Measurements from ENCODE around the gene RASSF3. TPM values are rescaled to one million over a fixed set of nuclear protein-coding genes. Genes with fewer than 3 reads are reported as not detected.

Gene RASSF3
- total RNA-seq, 2 experiments from 2014 or later: 16.3 to 49.9 TPM

DNA sequence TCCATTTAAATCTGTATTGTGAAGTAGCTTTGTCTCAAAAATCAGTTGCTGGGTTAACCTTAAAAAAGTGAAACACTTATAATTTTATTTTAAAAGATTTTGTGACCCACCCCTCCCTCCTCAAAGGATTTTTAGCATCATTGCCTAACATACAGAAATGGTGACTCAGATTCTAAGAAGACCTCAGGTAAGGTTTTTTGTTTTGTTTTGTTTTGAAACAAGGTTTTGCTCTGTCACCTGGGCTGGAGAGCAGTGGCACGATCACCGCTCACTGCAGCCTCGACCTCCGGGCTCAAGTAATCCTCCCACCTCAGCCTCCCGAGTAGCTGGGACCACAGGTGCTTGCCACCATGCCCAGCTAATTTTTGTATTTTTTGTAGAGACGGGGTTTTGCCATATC, 74.8 kb downstream of the RASSF3 start:
- intact Hi-C loops (cut with micrococcal nuclease; ENCODE audit: unreplicated experiment): no loop called here
- Histone ChIP-seq H3K9me2 (ENCODE audit: insufficient read depth, low read length) (no peaks in the 10 kb centered on the region), H2AFZ (ENCODE audit: low read length) (no peak overlapping the region), H3K27ac (ENCODE audit: low read depth, low read length, poor library complexity, severe bottlenecking) (no peak overlapping the region), H3K79me2 (ENCODE audit: insufficient read depth, low read depth, low read length) (peaks cover 27% of the 10 kb centered on the region; the same call in 1 of the 2 replicates), H4K20me1 (ENCODE audit: insufficient read depth, low read length) (0 out of 2 replicates have a peak, but pooled peaks cover 6% of the 10 kb centered on the region), H3K4me3 (ENCODE audit: low read depth, low read length, poor library complexity, severe bottlenecking) (no peak overlapping the region), H3K9me3 (ENCODE audit: low read length) (no peaks in the 10 kb centered on the region), H3K4me2 (ENCODE audit: low read length) (no peak overlapping the region), H3K36me3 (ENCODE audit: insufficient read depth, low read length) (peaks cover 58% of the 10 kb centered on the region), H3K4me1 (ENCODE audit: insufficient read depth, low read length, poor library complexity, severe bottlenecking) (peaks cover 5% of the 10 kb centered on the region)
- no TSS peak for BruUV-seq (replicated peaks)
- ChIA-PET POLR2A (interaction anchor here (1.4 kb wide), 1 partner anchor 17 kb away, joined by 3 read pairs; no protein-coding TSS in a partner anchor), CTCF (ENCODE audit: unreplicated experiment) (no interaction called here)
- no peak for DNase-seq (ENCODE audit: low spot score)
- TF ChIP-seq EZH2phosphoT487 (IDR thresholded peaks at IDR 0.05; ENCODE audit: borderline replicate concordance, low read depth, low read length): no peak
- TF ChIP-seq, protein P1, sequence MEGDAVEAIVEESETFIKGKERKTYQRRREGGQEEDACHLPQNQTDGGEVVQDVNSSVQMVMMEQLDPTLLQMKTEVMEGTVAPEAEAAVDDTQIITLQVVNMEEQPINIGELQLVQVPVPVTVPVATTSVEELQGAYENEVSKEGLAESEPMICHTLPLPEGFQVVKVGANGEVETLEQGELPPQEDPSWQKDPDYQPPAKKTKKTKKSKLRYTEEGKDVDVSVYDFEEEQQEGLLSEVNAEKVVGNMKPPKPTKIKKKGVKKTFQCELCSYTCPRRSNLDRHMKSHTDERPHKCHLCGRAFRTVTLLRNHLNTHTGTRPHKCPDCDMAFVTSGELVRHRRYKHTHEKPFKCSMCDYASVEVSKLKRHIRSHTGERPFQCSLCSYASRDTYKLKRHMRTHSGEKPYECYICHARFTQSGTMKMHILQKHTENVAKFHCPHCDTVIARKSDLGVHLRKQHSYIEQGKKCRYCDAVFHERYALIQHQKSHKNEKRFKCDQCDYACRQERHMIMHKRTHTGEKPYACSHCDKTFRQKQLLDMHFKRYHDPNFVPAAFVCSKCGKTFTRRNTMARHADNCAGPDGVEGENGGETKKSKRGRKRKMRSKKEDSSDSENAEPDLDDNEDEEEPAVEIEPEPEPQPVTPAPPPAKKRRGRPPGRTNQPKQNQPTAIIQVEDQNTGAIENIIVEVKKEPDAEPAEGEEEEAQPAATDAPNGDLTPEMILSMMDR (conservative IDR thresholded peaks at IDR 0.05; ENCODE audit: low read length): no peak

DNA sequence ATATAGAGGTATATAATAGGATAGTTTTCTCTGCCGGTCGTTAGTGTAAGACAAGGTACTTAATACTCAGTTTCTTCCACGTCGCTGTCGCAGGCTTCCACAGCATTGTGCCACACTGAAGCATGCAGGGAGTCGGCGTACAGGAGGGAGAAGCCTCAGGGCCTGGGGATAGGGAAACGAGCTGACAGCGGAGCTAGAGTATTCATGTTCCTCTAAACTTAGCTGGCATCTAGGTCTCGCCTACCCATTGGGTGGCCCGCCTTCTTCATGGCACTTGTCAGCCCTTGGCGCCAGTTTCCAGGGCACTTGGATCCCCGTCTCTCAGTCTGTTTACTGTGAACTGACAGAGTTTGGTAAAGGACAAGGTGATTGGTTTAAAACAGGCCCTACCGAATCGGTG, 75.3 kb downstream of the RASSF3 start:
- Histone ChIP-seq H2AFZ (ENCODE audit: low read length) (no peak overlapping the region), H3K36me3 (ENCODE audit: insufficient read depth, low read length) (peaks cover 63% of the 10 kb centered on the region), H3K9me3 (ENCODE audit: low read length) (no peaks in the 10 kb centered on the region), H3K4me2 (ENCODE audit: low read length) (no peak overlapping the region), H3K9me2 (ENCODE audit: insufficient read depth, low read length) (no peaks in the 10 kb centered on the region), H3K27ac (ENCODE audit: low read depth, low read length, poor library complexity, severe bottlenecking) (no peak overlapping the region), H3K79me2 (ENCODE audit: insufficient read depth, low read depth, low read length) (peaks cover 22% of the 10 kb centered on the region; the same call in 1 of the 2 replicates), H3K4me3 (ENCODE audit: low read depth, low read length, poor library complexity, severe bottlenecking) (no peak overlapping the region), H4K20me1 (ENCODE audit: insufficient read depth, low read length) (0 out of 2 replicates have a peak, but pooled peaks cover 6% of the 10 kb centered on the region), H3K4me1 (ENCODE audit: insufficient read depth, low read length, poor library complexity, severe bottlenecking) (peaks cover 5% of the 10 kb centered on the region)
- no peak for DNase-seq (ENCODE audit: low spot score)
- no TSS peak for BruUV-seq (replicated peaks)
- intact Hi-C loops (cut with micrococcal nuclease; ENCODE audit: unreplicated experiment): no loop called here
- ChIA-PET POLR2A (no interaction called here), CTCF (ENCODE audit: unreplicated experiment) (no interaction called here)
- TF ChIP-seq EZH2phosphoT487 (IDR thresholded peaks at IDR 0.05; ENCODE audit: borderline replicate concordance, low read depth, low read length): no peak
- TF ChIP-seq, protein P1 (conservative IDR thresholded peaks at IDR 0.05; ENCODE audit: low read length): no peak

DNA sequence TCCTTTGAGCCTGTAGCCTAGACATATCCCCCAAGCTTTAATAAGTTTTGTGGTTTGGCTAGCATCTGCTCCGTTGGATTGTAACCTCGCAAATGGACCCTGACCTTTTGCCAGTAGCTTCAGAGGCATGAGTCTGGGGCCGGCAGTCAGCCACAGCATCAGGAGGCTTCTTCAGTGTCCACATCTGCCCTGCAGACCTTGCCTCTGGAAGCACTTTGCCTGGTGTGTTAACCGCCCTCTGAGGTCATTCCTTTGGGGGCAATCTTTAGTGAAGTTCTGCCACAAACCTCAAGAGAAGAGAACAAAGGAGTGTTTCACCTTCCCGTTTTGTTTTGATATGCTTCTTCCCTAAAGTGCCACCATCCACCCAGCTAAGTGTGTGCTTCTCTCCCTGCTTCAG, 77.5 kb downstream of the RASSF3 start:
- intact Hi-C loops (cut with micrococcal nuclease; ENCODE audit: unreplicated experiment): no loop called here
- ChIA-PET POLR2A (interaction anchor here (1.3 to 2.2 kb wide), 2 partner anchors 8 to 10 kb away, joined by 6 to 8 read pairs; no protein-coding TSS in a partner anchor), CTCF (ENCODE audit: unreplicated experiment) (no interaction called here)
- DNase-seq (ENCODE audit: low spot score): no peak
- Histone ChIP-seq H3K4me2 (ENCODE audit: low read length) (no peak overlapping the region), H3K27ac (ENCODE audit: low read depth, low read length, poor library complexity, severe bottlenecking) (no peak overlapping the region), H3K4me1 (ENCODE audit: insufficient read depth, low read length, poor library complexity, severe bottlenecking) (no peaks in the 10 kb centered on the region), H2AFZ (ENCODE audit: low read length) (no peak overlapping the region), H3K9me3 (ENCODE audit: low read length) (no peaks in the 10 kb centered on the region), H3K9me2 (ENCODE audit: insufficient read depth, low read length) (no peaks in the 10 kb centered on the region), H3K79me2 (ENCODE audit: insufficient read depth, low read depth, low read length) (peaks cover 9% of the 10 kb centered on the region; the same call in 1 of the 2 replicates), H4K20me1 (ENCODE audit: insufficient read depth, low read length) (0 out of 2 replicates have a peak, but pooled peaks cover 6% of the 10 kb centered on the region), H3K36me3 (ENCODE audit: insufficient read depth, low read length) (peaks cover 78% of the 10 kb centered on the region), H3K4me3 (ENCODE audit: low read depth, low read length, poor library complexity, severe bottlenecking) (no peak overlapping the region)
- no peak for TF ChIP-seq EZH2phosphoT487 (IDR thresholded peaks at IDR 0.05; ENCODE audit: borderline replicate concordance, low read depth, low read length)
- TF ChIP-seq, protein P1 (conservative IDR thresholded peaks at IDR 0.05; ENCODE audit: low read length): no peak
- no TSS peak for BruUV-seq (replicated peaks)

All from OCI-LY7 (cell line).